ENCODE measurements around the gene RHBDL2.

DNA sequence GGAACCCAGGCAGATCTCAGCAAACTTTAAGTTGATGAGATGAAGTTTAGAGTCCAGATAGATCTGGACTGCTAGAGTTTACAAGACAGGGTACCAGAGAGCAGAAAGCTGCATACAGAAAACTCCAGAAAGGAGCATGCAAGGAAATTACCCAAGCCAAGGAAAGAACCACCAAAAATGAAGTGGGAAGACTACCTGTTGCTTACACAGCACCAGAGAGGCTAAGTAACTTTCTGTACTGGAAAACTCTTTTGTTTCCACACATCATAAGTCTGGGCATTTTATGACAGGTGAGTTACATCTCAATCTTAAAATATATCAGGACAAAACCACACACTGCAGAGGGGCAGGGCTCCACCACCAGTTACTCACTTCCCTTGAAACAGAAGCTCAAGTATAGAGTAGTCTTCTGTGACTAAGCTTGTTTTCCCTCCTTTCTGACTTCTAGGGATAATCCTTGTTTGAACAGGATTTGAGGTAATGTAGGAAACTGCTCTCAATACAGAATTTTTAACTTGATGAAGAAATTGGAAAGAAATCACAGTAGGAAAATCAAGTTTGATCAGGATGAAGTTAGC lies 42.9 kb downstream of the RHBDL2 start:
- TF ChIP-seq ATF7 (IDR thresholded peaks at IDR 0.05; ENCODE audit: low read depth) (no peak), MAX (IDR thresholded peaks at IDR 0.05; ENCODE audit: low read depth, low read length) (no peak), EZH2 (IDR thresholded peaks at IDR 0.05; ENCODE audit: borderline replicate concordance, control insufficient read depth, low read depth, low read length) (no peak), SIN3A (IDR thresholded peaks at IDR 0.05; ENCODE audit: low read depth, low read length) (no peak), CHD2 (IDR thresholded peaks at IDR 0.05; ENCODE audit: borderline replicate concordance, low read depth, low read length) (no peak), BRCA1 (IDR thresholded peaks at IDR 0.05; ENCODE audit: low read depth, low read length) (no peak), ETV6 (conservative IDR thresholded peaks at IDR 0.05 in 1 of 2, IDR thresholded peaks at IDR 0.05 in 1 of 2; ENCODE audit: borderline replicate concordance in 1 of 2, low read depth in 1 of 2) (no peak), ZNF24 (IDR thresholded peaks at IDR 0.05) (no peak), CEBPB (IDR thresholded peaks at IDR 0.05; ENCODE audit: borderline replicate concordance in 1 of 2, low read depth in 2 of 2, low read length in 2 of 2) (no peak), RELA (IDR thresholded peaks at IDR 0.05; ENCODE audit: borderline replicate concordance, partially characterized antibody) (no peak), HDGF (IDR thresholded peaks at IDR 0.05) (no peak)
- TF ChIP-seq, protein P1, sequence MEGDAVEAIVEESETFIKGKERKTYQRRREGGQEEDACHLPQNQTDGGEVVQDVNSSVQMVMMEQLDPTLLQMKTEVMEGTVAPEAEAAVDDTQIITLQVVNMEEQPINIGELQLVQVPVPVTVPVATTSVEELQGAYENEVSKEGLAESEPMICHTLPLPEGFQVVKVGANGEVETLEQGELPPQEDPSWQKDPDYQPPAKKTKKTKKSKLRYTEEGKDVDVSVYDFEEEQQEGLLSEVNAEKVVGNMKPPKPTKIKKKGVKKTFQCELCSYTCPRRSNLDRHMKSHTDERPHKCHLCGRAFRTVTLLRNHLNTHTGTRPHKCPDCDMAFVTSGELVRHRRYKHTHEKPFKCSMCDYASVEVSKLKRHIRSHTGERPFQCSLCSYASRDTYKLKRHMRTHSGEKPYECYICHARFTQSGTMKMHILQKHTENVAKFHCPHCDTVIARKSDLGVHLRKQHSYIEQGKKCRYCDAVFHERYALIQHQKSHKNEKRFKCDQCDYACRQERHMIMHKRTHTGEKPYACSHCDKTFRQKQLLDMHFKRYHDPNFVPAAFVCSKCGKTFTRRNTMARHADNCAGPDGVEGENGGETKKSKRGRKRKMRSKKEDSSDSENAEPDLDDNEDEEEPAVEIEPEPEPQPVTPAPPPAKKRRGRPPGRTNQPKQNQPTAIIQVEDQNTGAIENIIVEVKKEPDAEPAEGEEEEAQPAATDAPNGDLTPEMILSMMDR (IDR thresholded peaks at IDR 0.05 in 2 of 3, conservative IDR thresholded peaks at IDR 0.05 in 1 of 3; ENCODE audit: control insufficient read depth in 2 of 3, extremely low read depth in 1 of 3, insufficient read depth in 1 of 3, low read depth in 3 of 3, low read length in 3 of 3), result no peak
